Transverse colon (tissue), 4 donors: Measurements from ENCODE around the gene TMEM147. TPM values are rescaled to one million over a fixed set of nuclear protein-coding genes. Genes with fewer than 3 reads are reported as not detected.
A peak's percentile ranks its signal among the peaks of the same experiment; 100 is the strongest.

Source experiments
- DNase-seq: peaks from one replicate; pipeline ENCODE4 v3.0.0-alpha.2; 2019
- H3K27ac ChIP-seq, 4 donors: fragments of 200-600 bp; sonication (generic); 2 replicates each; pipeline ENCODE4 v1.5.1; 2016 to 2018; ENCODE audit warnings: inconsistent platforms in 4 of 4
- H3K27me3 ChIP-seq: fragments of 200-600 bp; sonication (generic); 2 replicates; pipeline ENCODE4 v1.5.1; 2017; ENCODE audit warnings: inconsistent platforms
- H3K36me3 ChIP-seq, 4 donors: fragments of 200-600 bp; sonication (generic); 2 replicates each; pipeline ENCODE4 v1.5.1; 2017 to 2019; ENCODE audit warnings: inconsistent platforms in 4 of 4
- H3K4me1 ChIP-seq, 4 donors: fragments of 200-600 bp; sonication (generic); 2 replicates each; pipeline ENCODE4 v1.5.1; 2017 to 2020; ENCODE audit warnings: inconsistent platforms in 4 of 4
- H3K4me3 ChIP-seq, 4 donors: fragments of 200-600 bp; sonication (generic); 1 replicate in 1 of 4; 2 replicates in 3 of 4; pipeline versions ENCODE4 v1.5.1 to v1.6.1; 2017 to 2019; ENCODE audit warnings: inconsistent platforms in 4 of 4
- H3K9me3 ChIP-seq, 2 donors: fragments of 200-600 bp; sonication (generic); 2 replicates each; pipeline ENCODE4 v1.5.1; 2017 to 2019; ENCODE audit warnings: inconsistent platforms in 2 of 2
- CTCF ChIP-seq, 5 experiments: fragments of 200-600 bp in 3 of 5; fragments of 450-650 bp in 2 of 5; sonication (generic) in 3 of 5; IDR thresholded peaks; 1 replicate in 2 of 5; 2 replicates in 3 of 5; pipeline ENCODE4 v1.5.1; 2016 to 2017; ENCODE audit warnings: antibody characterized with exemption in 5 of 5, inconsistent platforms in 3 of 5, mild to moderate bottlenecking in 2 of 5, moderate library complexity in 1 of 5
- EP300 ChIP-seq: sonication (generic); formaldehyde crosslinking; IDR thresholded peaks from one replicate; pipeline ENCODE4 v1.6.1; 2017; ENCODE audit warnings: antibody characterized with exemption, low read depth
- POLR2A ChIP-seq: fragments of 450-650 bp; IDR thresholded peaks from one replicate; pipeline ENCODE4 v1.6.1; 2016; ENCODE audit warnings: antibody characterized with exemption, mild to moderate bottlenecking, moderate library complexity
- POLR2AphosphoS5 ChIP-seq, 3 donors: sonication (generic); formaldehyde crosslinking; IDR thresholded peaks; one replicate each; pipeline ENCODE4 v1.6.1; 2016; ENCODE audit warnings: antibody characterized with exemption in 3 of 3
- WGBS, 2 donors: methylation state at CpG; one replicate each; pipeline ENCODE4 v1.1.5; 2018; ENCODE audit warnings: low coverage in 1 of 2; 5-methylcytosine and 5-hydroxymethylcytosine counted together
- in situ Hi-C, 4 donors: fragments of 200-750 bp; cut with MboI; loops; one replicate each; pipeline versions ENCODE4 v1.15.0 to v1.15.1; 2017; ENCODE audit warnings: low sequenced_read_pairs in 3 of 4, low pct_ligation_motif_present in 1 of 4, low pct_unique_long_range_greater_than_20kb in 1 of 4
- intact Hi-C: fragments of 100-400 bp; cut with DNase I; formaldehyde crosslinking; loops from one replicate; pipeline ENCODE4 v1.15.1; 2023; ENCODE audit warnings: low total_unique reads
- total RNA-seq, 4 donors: library from RNA; depleted of rRNA; stranded (reverse); fragments of >200 nt; gene quantifications; one replicate each; pipeline ENCODE4 v1.1.0, GENCODE V29; 2016

TMEM147 gene
- total RNA-seq, 4 donors from 2014 or later: 29.5 to 77.0 (median 54.0) TPM

DNA sequence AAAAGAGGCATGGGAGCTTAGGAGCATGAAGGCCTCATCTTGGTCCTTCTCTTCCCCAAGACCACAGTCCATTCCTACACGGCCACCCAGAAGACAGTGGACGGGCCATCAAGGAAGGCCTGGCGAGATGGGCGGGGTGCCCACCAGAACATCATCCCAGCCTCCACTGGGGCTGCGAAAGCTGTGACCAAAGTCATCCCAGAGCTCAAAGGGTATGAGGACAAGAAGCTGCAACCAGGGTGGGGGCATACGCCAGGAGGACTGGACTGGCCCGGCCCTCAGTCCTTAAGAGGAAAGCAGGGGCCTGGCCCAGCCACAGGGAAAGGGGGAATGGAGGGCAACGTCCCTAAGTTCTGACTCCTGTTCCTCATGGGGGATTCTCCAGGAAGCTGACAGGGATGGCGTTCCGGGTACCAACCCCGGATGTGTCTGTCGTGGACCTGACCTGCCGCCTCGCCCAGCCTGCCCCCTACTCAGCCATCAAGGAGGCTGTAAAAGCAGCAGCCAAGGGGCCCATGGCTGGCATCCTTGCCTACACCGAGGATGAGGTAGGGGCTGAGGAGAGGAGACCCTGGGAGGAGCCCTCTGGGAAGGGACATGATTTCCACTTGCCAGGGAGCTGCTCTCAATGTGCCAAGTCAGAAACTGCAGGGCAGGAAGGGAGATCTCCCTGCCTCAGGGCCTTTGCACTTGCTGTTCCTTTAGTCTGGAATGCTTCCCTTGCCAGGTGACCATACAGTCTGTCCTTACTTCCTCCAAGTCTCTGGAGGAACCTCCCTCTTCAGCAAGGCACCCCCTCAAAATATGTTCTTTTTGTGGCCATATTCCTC lies 1.9 kb upstream of the TMEM147 start:
- no peak overlapping the region for H3K4me3 ChIP-seq
- intact Hi-C loops: loop anchor here (10.0 kb wide), 2 partner anchors 91 to 171 kb away; partner anchors contain the start of gene KMT2B
- 95% methylated on average over 15 of the region's 15 CpGs; no CpG with 5 or more reads in 1 of the 2 donors for WGBS, 2 donors
- H3K9me3 ChIP-seq: no peaks in the 10 kb centered on the region
- no peaks in the 10 kb centered on the region for H3K27me3 ChIP-seq
- H3K4me1 ChIP-seq: peaks cover 14 to 21% (median 17%) of the 10 kb centered on the region in 4 donors
- TF ChIP-seq POLR2AphosphoS5 (IDR thresholded peaks at IDR 0.05) (no peak), CTCF (IDR thresholded peaks at IDR 0.05) (no peak), POLR2A (no peak), EP300 (no peak)
- DNase-seq: no peak
- no peaks in the 10 kb centered on the region for H3K36me3 ChIP-seq
- no peak overlapping the region for H3K27ac ChIP-seq
- in situ Hi-C loops: no loop called here

GRCh38 chr19:35544110-35544802 lies 1.2 kb upstream of the TMEM147 start:
- 52% methylated on average over 3 of the region's 3 CpGs; no CpG with 5 or more reads in 1 of the 2 donors for WGBS, 2 donors
- Histone ChIP-seq H3K27ac (peak overlapping the region in 2 of 4 donors; percentile 75 to 81), H3K27me3 (no peaks in the 10 kb centered on the region), H3K36me3 (no peaks in the 10 kb centered on the region), H3K4me3 (peak overlapping the region in 3 of 4 donors; percentile 75 to 85 (median 77)), H3K4me1 (peaks cover 14 to 21% (median 17%) of the 10 kb centered on the region in 4 donors), H3K9me3 (no peaks in the 10 kb centered on the region)
- TF ChIP-seq EP300 (no peak), CTCF (IDR thresholded peaks at IDR 0.05) (no peak), POLR2AphosphoS5 (IDR thresholded peaks at IDR 0.05) (no peak), POLR2A (no peak)
- in situ Hi-C loops (no loop called here), intact Hi-C loops (loop anchor here (10.0 kb wide), 2 partner anchors 91 to 171 kb away; partner anchors contain the start of gene KMT2B)
- DNase-seq: no peak

- intact Hi-C loops (loop anchor here (10.0 kb wide), 2 partner anchors 89 to 169 kb away; partner anchors contain the start of gene KMT2B), in situ Hi-C loops (no loop called here)
- Histone ChIP-seq H3K27me3 (no peaks in the 10 kb centered on the region), H3K9me3 (no peaks in the 10 kb centered on the region), H3K4me1 (peaks cover 14 to 21% (median 17%) of the 10 kb centered on the region in 4 donors), H3K27ac (peak overlapping the region; percentile 75 to 90 (median 83)), H3K4me3 (peak overlapping the region; percentile 75 to 87 (median 81)), H3K36me3 (no peaks in the 10 kb centered on the region)
- 3% methylated on average over 25 of the region's 27 CpGs; no CpG with 5 or more reads in 1 of the 2 donors for WGBS, 2 donors
- DNase-seq: peak; percentile 60
- TF ChIP-seq EP300 (no peak), POLR2A (no peak), POLR2AphosphoS5 (IDR thresholded peaks at IDR 0.05) (no peak), CTCF (IDR thresholded peaks at IDR 0.05) (no peak)
These were observed 492 bp downstream of the TMEM147 start for GRCh38 chr19:35545855-35546381.

- TF ChIP-seq CTCF (IDR thresholded peaks at IDR 0.05): no peak
- H3K9me3 ChIP-seq: no peaks in the 10 kb centered on the region
- intact Hi-C loops (loop anchor here (10.0 kb wide), 2 partner anchors 88 to 168 kb away; partner anchors contain the start of gene KMT2B), in situ Hi-C loops (no loop called here)
- WGBS, 2 donors: 79% methylated on average over 8 of the region's 8 CpGs; no CpG with 5 or more reads in 1 of the 2 donors
- H3K4me3 ChIP-seq: peak overlapping the region in 3 of 4 donors; percentile 75 to 85 (median 77)
- DNase-seq: no peak
- H3K27me3 ChIP-seq: no peaks in the 10 kb centered on the region
- no peaks in the 10 kb centered on the region for H3K36me3 ChIP-seq
- H3K27ac ChIP-seq: peak overlapping the region in 1 of 4 donors; percentile 85
- H3K4me1 ChIP-seq: peaks cover 14 to 21% (median 17%) of the 10 kb centered on the region in 4 donors
These were observed 1.1 kb downstream of the TMEM147 start for GRCh38 chr19:35546532-35546931.
